Keratinocyte (primary cell): ENCODE measurements around the gene PIGH. TPM values are rescaled to one million over a fixed set of nuclear protein-coding genes. Genes with fewer than 3 reads are reported as not detected.

Experiments
- DNase-seq: peaks from one replicate; pipeline ENCODE4 v3.0.0-alpha.2; 2011; ENCODE audit warnings: low read depth, missing footprints, low spot score
- FAIRE-seq: peaks from 2 replicates; lab custom pipeline; 2011; peaks lifted over from hg19 to GRCh38; lab: Jason Lieb, UNC
- H2AFZ ChIP-seq: 2 replicates; pipeline ENCODE4 v1.6.0; 2012; ENCODE audit warnings: low read length, control low read depth, inconsistent platforms; ENCODE audit not compliant: control insufficient read depth
- H3K27ac ChIP-seq: 2 replicates; pipeline ENCODE4 v1.5.1; 2011; ENCODE audit warnings: low read length; ENCODE audit not compliant: control insufficient read depth, insufficient read depth
- H3K27me3 ChIP-seq: 3 replicates; pipeline ENCODE4 v1.6.0; 2011; ENCODE audit warnings: low read length; ENCODE audit not compliant: control insufficient read depth, insufficient read depth; ENCODE audit errors: extremely low read depth
- H3K36me3 ChIP-seq, 2 experiments: 2 replicates in 1 of 2; 3 replicates in 1 of 2; pipeline ENCODE4 v1.5.1; 2011; ENCODE audit warnings: low read length in 2 of 2, mild to moderate bottlenecking in 1 of 2; ENCODE audit not compliant: control insufficient read depth in 2 of 2, insufficient read depth in 2 of 2; ENCODE audit errors: extremely low read depth in 1 of 2
- H3K4me1 ChIP-seq: 3 replicates; pipeline ENCODE4 v1.5.1; 2011; ENCODE audit warnings: low read length; ENCODE audit not compliant: control insufficient read depth, insufficient read depth; ENCODE audit errors: extremely low read depth
- H3K4me2 ChIP-seq: 3 replicates; pipeline ENCODE4 v1.6.0; 2011; ENCODE audit warnings: low read depth, low read length; ENCODE audit not compliant: control insufficient read depth, insufficient read depth; ENCODE audit errors: extremely low read depth
- H3K4me3 ChIP-seq, 3 experiments: fragments of 200-600 bp in 1 of 3; sonication (generic) in 1 of 3; 2 replicates in 2 of 3; 3 replicates in 1 of 3; pipeline ENCODE4 v1.5.1; 2011 to 2016; ENCODE audit warnings: low read length in 3 of 3, mild to moderate bottlenecking in 3 of 3, control low read depth in 2 of 3, inconsistent platforms in 1 of 3, low read depth in 1 of 3, mixed read lengths in 1 of 3, mixed run types in 1 of 3, moderate library complexity in 1 of 3; ENCODE audit not compliant: control insufficient read depth in 2 of 3, insufficient read depth in 2 of 3; ENCODE audit errors: extremely low read depth in 1 of 3
- H3K79me2 ChIP-seq: 2 replicates; pipeline ENCODE4 v1.6.0; 2012; ENCODE audit warnings: low read length; ENCODE audit not compliant: control insufficient read depth, insufficient read depth
- H3K9ac ChIP-seq: 3 replicates; pipeline ENCODE4 v1.6.0; 2011; ENCODE audit warnings: low read length; ENCODE audit not compliant: control insufficient read depth, insufficient read depth; ENCODE audit errors: extremely low read depth
- H3K9me1 ChIP-seq: 3 replicates; pipeline ENCODE4 v1.6.0; 2011; ENCODE audit warnings: low read length; ENCODE audit not compliant: control insufficient read depth, insufficient read depth; ENCODE audit errors: extremely low read depth
- H3K9me3 ChIP-seq: 2 replicates; pipeline ENCODE4 v1.5.1; 2012; ENCODE audit warnings: low read depth, low read length; ENCODE audit not compliant: control insufficient read depth
- H4K20me1 ChIP-seq: 3 replicates; pipeline ENCODE4 v1.6.0; 2011; ENCODE audit warnings: low read length; ENCODE audit not compliant: control insufficient read depth, insufficient read depth; ENCODE audit errors: extremely low read depth
- CTCF ChIP-seq, 3 experiments: IDR thresholded peaks in 1 of 3; conservative IDR thresholded peaks in 1 of 3; optimal IDR thresholded peaks in 1 of 3; 2 replicates in 2 of 3; 3 replicates in 1 of 3; pipeline versions ENCODE3 to v1.5.1; 2011; ENCODE audit warnings: low read length in 3 of 3, mild to moderate bottlenecking in 3 of 3, moderate library complexity in 2 of 3, control low read depth in 1 of 3, inconsistent platforms in 1 of 3; ENCODE audit not compliant: insufficient read depth in 2 of 3; ENCODE audit errors: extremely low read depth in 1 of 3
- EZH2 ChIP-seq: IDR thresholded peaks from one replicate; pipeline ENCODE4 v1.6.1; 2012; ENCODE audit warnings: inconsistent platforms, mild to moderate bottlenecking, low read length, moderate library complexity
- dilution Hi-C: fragments of 300-500 bp; cut with MboI; formaldehyde crosslinking; loops from one replicate; pipeline ENCODE4 v1.7.0; 2020; ENCODE audit warnings: low sequenced_read_pairs; ENCODE audit not compliant: extremely low pct_ligation_motif_present
- polyA plus RNA-seq, 5 experiments: library from polyadenylated mRNA; depleted of rRNA in 3 of 5; stranded (reverse) in 3 of 5; stranded (forward) in 1 of 5; unstranded in 1 of 5; fragments of >200 nt; gene quantifications; 1 replicate in 1 of 5; 2 replicates in 3 of 5; 3 replicates in 1 of 5; pipeline versions ENCODE4 v1.2.1 to v1.2.3, GENCODE V29; 2011 to 2012; ENCODE audit warnings: missing spikeins in 2 of 5, low read depth in 1 of 5, low replicate concordance in 1 of 5

PIGH gene
- polyA plus RNA-seq, 1 donor (not counting 4 experiments of a cell fraction or from before 2014, with no cell fraction given) = 29.9 TPM

DNA sequence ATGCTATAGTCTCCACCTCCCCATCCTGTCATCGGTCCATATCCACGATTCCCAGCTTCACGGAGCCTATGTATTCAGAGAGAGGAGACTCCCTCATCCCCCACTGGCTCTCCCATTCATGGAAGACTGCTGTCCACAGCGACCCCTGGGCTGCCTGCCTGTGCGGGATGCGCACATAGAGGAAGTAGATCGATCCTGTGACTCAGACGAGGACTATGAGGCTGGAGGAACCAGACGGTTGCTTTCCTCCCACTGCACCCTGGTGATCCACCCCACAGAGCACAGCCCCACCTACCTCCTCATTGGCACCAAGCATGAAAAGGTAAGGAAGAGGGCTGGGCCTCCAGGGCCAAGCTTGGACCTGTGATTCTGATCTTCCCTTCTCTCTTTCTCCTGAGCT is 24.4 kb downstream of the PIGH start:
- Histone ChIP-seq H3K4me3 (no peak overlapping the region), H4K20me1 (no peaks in the 10 kb centered on the region), H3K36me3 (peaks cover 0 to 11% of the 10 kb centered on the region in 2 experiments), H3K4me2 (no peak overlapping the region), H3K9ac (no peak overlapping the region), H3K79me2 (no peaks in the 10 kb centered on the region), H2AFZ (no peak overlapping the region), H3K9me3 (no peaks in the 10 kb centered on the region), H3K4me1 (no peaks in the 10 kb centered on the region), H3K27me3 (no peaks in the 10 kb centered on the region), H3K9me1 (no peaks in the 10 kb centered on the region), H3K27ac (no peak overlapping the region)
- TF ChIP-seq CTCF (optimal IDR thresholded peaks at IDR 0.05 in 1 of 3, IDR thresholded peaks at IDR 0.05 in 1 of 3, conservative IDR thresholded peaks at IDR 0.05 in 1 of 3; ENCODE audit: extremely low read depth in 1 of 3, insufficient read depth in 2 of 3, low read length in 3 of 3) (no peak), EZH2 (no peak)
- DNase-seq (no peak), FAIRE-seq (no peak)
- dilution Hi-C loops = no loop called here

GRCh38 chr14:67574806-67575205 is 25.3 kb downstream of the PIGH start:
- Histone ChIP-seq H3K36me3 (peaks cover 0 to 11% of the 10 kb centered on the region in 2 experiments), H3K27ac (no peak overlapping the region), H3K9me3 (no peaks in the 10 kb centered on the region), H3K4me3 (no peak overlapping the region), H3K4me1 (no peaks in the 10 kb centered on the region), H2AFZ (no peak overlapping the region), H4K20me1 (no peaks in the 10 kb centered on the region), H3K9me1 (no peaks in the 10 kb centered on the region), H3K9ac (no peak overlapping the region), H3K27me3 (no peaks in the 10 kb centered on the region), H3K4me2 (no peak overlapping the region), H3K79me2 (no peaks in the 10 kb centered on the region)
- DNase-seq = no peak
- no peak for FAIRE-seq
- TF ChIP-seq CTCF (optimal IDR thresholded peaks at IDR 0.05 in 1 of 3, IDR thresholded peaks at IDR 0.05 in 1 of 3, conservative IDR thresholded peaks at IDR 0.05 in 1 of 3; ENCODE audit: extremely low read depth in 1 of 3, insufficient read depth in 2 of 3, low read length in 3 of 3) (no peak), EZH2 (no peak)
- dilution Hi-C loops = no loop called here
